HS-27A (cell line): Measurements from ENCODE around the gene TMEM161A.
"Not testable (repeated sequence)": the region's sequence is repeated elsewhere in the genome, so short reads cannot be mapped to it uniquely, and the experiment has no call there.

Experiments used
- DNase-seq: peaks from one replicate; pipeline ENCODE4 v3.0.0-alpha.2; 2012; ENCODE audit warnings: low read depth, missing footprints

Gene TMEM161A

GRCh38 chr19:19155495-19156219, 17.4 kb upstream of the TMEM161A start:
- no peak for DNase-seq

GRCh38 chr19:19154768-19155494, 16.7 kb upstream of the TMEM161A start:
- DNase-seq: no peak

- DNase-seq: no peak
Observed at GRCh38 chr19:19152668-19153384, 14.5 kb upstream of the TMEM161A start.

- DNase-seq: no peak
Observed at GRCh38 chr19:19151418-19151817, 13.1 kb upstream of the TMEM161A start.

- DNase-seq: no peak
Observed at GRCh38 chr19:19149435-19149834, 11.2 kb upstream of the TMEM161A start.

- DNase-seq: not testable (repeated sequence)
Observed at GRCh38 chr19:19148504-19148903, 10.2 kb upstream of the TMEM161A start.

GRCh38 chr19:19147344-19147743, 9.1 kb upstream of the TMEM161A start:
- DNase-seq: no peak

- DNase-seq: no peak
Observed at GRCh38 chr19:19146865-19147264, 8.6 kb upstream of the TMEM161A start.

- peak; percentile 5 for DNase-seq
Observed at GRCh38 chr19:19145684-19146608, 7.7 kb upstream of the TMEM161A start.

- no peak for DNase-seq
Observed at GRCh38 chr19:19145281-19145680, 7.0 kb upstream of the TMEM161A start.

GRCh38 chr19:19142347-19142746, 4.1 kb upstream of the TMEM161A start:
- no peak for DNase-seq

- no peak for DNase-seq
Observed at GRCh38 chr19:19140476-19140875, 2.2 kb upstream of the TMEM161A start.

GRCh38 chr19:19139876-19140229, 1.6 kb upstream of the TMEM161A start:
- no peak for DNase-seq

GRCh38 chr19:19137556-19138108, 646 bp downstream of the TMEM161A start:
- DNase-seq: no peak

- DNase-seq: not testable (repeated sequence)
Observed at GRCh38 chr19:19135713-19136112, 2.6 kb downstream of the TMEM161A start.

GRCh38 chr19:19134687-19135158, 3.6 kb downstream of the TMEM161A start:
- no peak for DNase-seq

GRCh38 chr19:19133985-19134384, 4.3 kb downstream of the TMEM161A start:
- DNase-seq: no peak

- no peak for DNase-seq
Observed at GRCh38 chr19:19132912-19133311, 5.4 kb downstream of the TMEM161A start.

GRCh38 chr19:19131989-19132388, 6.3 kb downstream of the TMEM161A start:
- DNase-seq: no peak

- DNase-seq: no peak
Observed at GRCh38 chr19:19126102-19126501, 12.2 kb downstream of the TMEM161A start.

GRCh38 chr19:19123386-19123785, 14.9 kb downstream of the TMEM161A start:
- no peak for DNase-seq
